Activated CD8-positive, alpha-beta memory T cell treated with anti-CD3 and anti-CD28 coated beads, Interleukin-2, amount 10 ng/mL, durations not matched to agents 7 days and 5 days (primary cell): ENCODE measurements around the gene KCNK17. TPM values are rescaled to one million over a fixed set of nuclear protein-coding genes. Genes with fewer than 3 reads are reported as not detected.
A peak's percentile ranks its signal among the peaks of the same experiment; 100 is the strongest.

Experiments
- ATAC-seq: fragments of 150-1000 bp; cut with Tn5 transposase; one replicate; pipeline ENCODE4 v1.10.0; 2021; ENCODE audit warnings: moderate library complexity
- CTCF ChIA-PET: fragments of 350-600 bp; sonication (Branson Sonifier 250); formaldehyde crosslinking; loops from one replicate; lab custom pipeline; 2021; ENCODE audit warnings: antibody characterized with exemption; lab: Charles Lee
- DNase-seq: peaks from one replicate; pipeline ENCODE4 v3.0.0-alpha.2; 2020
- H3K27ac Mint-ChIP-seq: one replicate; pipeline ENCODE4 v1.8.0; 2021; ENCODE audit warnings: mild to moderate bottlenecking, mixed read lengths
- H3K27me3 Mint-ChIP-seq: one replicate; pipeline ENCODE4 v1.8.0; 2021; ENCODE audit warnings: mixed read lengths
- H3K36me3 Mint-ChIP-seq: one replicate; pipeline ENCODE4 v1.8.0; 2021; ENCODE audit warnings: mild to moderate bottlenecking, mixed read lengths
- H3K4me1 Mint-ChIP-seq: one replicate; pipeline ENCODE4 v1.8.0; 2021; ENCODE audit warnings: mixed read lengths
- H3K4me3 Mint-ChIP-seq: one replicate; pipeline ENCODE4 v1.8.0; 2021; ENCODE audit warnings: mild to moderate bottlenecking, moderate library complexity, mixed read lengths
- H3K9me3 Mint-ChIP-seq: one replicate; pipeline ENCODE4 v1.8.0; 2022; ENCODE audit warnings: low read depth, mixed read lengths
- total RNA-seq, 2 experiments: library from RNA; stranded (reverse); gene quantifications; one replicate each; pipeline ENCODE4 v1.2.3, GENCODE V29; 2021

Gene KCNK17
- total RNA-seq, 2 experiments from 2014 or later = not detected

DNA sequence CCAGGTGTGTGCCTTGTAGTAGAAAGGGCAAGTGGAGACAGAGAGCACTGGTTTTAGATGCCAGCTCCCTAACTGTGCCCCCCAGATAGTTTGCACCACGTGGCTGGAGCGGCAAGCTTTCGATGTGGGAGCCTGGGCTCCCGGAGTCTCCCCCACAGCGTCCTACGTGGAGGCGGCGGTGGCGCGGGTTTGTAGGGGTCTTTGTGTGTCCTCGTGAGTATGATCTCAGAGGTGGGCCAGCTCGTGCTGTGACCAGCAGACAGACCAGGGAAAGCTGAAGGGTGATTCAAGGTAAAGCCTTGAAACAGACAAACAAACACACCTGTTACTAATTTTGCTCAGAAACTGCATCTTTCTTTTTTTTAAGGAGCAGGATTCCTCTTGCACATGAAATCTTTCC, 13.8 kb upstream of the KCNK17 start:
- CTCF ChIA-PET = no interaction called here
- ATAC-seq (no peak), DNase-seq (no peak)
- H3K4me3 Mint-ChIP-seq = no peak overlapping the region
- H3K9me3 Mint-ChIP-seq = no peaks in the 10 kb centered on the region
- H3K27ac Mint-ChIP-seq = no peak overlapping the region
- H3K27me3 Mint-ChIP-seq = peaks cover 49% of the 10 kb centered on the region
- H3K4me1 Mint-ChIP-seq = no peaks in the 10 kb centered on the region
- no peaks in the 10 kb centered on the region for H3K36me3 Mint-ChIP-seq

DNA sequence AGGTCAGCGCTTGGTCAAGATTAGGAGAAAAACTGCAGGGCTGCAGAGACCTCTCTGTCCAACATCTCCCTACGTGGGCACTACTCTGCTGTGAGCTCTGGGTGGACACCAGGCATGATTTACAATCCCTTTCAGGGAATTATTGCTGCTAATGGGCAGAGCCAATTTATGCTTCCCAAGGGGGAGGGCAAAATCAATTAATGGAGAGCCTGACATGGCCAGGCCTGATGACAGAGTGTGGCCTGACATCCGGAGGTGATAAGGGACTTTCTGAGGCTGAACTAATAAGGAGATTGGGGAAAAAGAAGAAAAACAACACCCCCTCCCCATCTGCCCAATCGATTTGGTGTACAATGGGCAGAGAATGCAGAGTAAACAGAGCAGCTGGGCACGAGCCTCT, 13.3 kb upstream of the KCNK17 start:
- no peaks in the 10 kb centered on the region for H3K9me3 Mint-ChIP-seq
- DNase-seq (no peak), ATAC-seq (no peak)
- H3K4me1 Mint-ChIP-seq = no peaks in the 10 kb centered on the region
- H3K27me3 Mint-ChIP-seq = peaks cover 44% of the 10 kb centered on the region
- no peaks in the 10 kb centered on the region for H3K36me3 Mint-ChIP-seq
- no peak overlapping the region for H3K27ac Mint-ChIP-seq
- CTCF ChIA-PET = no interaction called here
- H3K4me3 Mint-ChIP-seq = no peak overlapping the region

DNA sequence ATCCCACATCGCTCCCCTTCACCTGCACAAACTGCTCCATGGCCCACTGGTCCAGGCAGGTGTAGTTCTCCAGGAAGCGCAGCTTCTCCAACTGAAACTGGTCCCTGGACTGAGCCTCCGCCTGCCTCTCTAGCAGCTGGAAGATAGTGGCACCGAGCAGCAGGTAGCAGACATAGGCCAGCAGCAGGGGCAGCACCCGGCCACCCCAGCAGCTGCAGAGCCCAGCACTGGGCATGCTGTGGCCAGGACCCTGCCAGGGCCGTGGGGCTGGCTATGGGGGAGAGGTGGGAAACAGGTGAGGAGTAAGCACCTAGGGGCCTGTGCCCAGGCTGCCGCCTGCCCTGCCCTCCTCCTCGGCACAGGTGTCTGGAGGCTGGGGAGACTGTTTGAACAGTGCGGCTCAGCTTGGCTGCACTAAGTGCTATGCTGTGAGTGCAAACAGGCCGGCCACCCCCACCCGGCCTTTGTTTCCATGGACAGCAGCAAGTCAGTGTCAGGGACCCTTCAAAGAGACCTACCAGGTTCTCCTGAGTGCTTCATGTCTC, 8.2 kb upstream of the KCNK17 start, which contains the start of gene KCNK16:
KCNK16 (minus strand) TSS at position 397 of the 545 bp plus-strand sequence; CDS start at position 235, 162 bp downstream.
- DNase-seq (no peak), ATAC-seq (no peak)
- Mint-ChIP-seq H3K4me3 (no peak within 1 kb of the TSS), H3K9me3 (no peaks in the 10 kb centered on the region), H3K4me1 (no peaks in the 10 kb centered on the region), H3K27me3 (peaks cover 36% of the 10 kb centered on the region), H3K36me3 (no peaks in the 10 kb centered on the region), H3K27ac (no peak within 1 kb of the TSS)
- CTCF ChIA-PET = interaction anchor here (1.0 kb wide), 1 partner anchor 450 kb away, joined by 3 read pairs; no protein-coding TSS in a partner anchor

DNA sequence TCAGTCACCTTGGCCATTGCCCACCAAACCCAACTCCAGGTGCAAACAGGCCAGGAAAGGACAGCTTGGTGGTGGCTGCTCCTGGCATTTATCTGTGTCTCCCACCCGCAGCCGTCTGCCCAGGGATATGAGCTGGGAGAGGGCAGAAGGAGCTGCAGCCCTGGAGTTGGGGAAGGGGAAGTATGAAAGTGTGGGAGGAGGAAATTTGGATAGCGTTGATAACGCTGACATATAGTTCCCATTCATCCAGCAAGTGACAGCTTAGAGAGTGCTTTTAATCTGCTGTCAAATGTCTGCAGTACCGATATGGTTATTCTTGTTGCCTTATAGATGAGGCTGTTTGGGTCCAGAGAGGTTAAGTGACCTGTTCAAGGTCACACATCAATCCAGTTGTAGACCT, 7.5 kb upstream of the KCNK17 start:
- Mint-ChIP-seq H3K27ac (no peak overlapping the region), H3K4me1 (no peaks in the 10 kb centered on the region), H3K4me3 (no peak overlapping the region), H3K9me3 (no peaks in the 10 kb centered on the region), H3K36me3 (no peaks in the 10 kb centered on the region), H3K27me3 (peaks cover 38% of the 10 kb centered on the region)
- CTCF ChIA-PET = interaction anchor here (1.0 kb wide), 1 partner anchor 450 kb away, joined by 3 read pairs; no protein-coding TSS in a partner anchor
- DNase-seq (no peak), ATAC-seq (no peak)

DNA sequence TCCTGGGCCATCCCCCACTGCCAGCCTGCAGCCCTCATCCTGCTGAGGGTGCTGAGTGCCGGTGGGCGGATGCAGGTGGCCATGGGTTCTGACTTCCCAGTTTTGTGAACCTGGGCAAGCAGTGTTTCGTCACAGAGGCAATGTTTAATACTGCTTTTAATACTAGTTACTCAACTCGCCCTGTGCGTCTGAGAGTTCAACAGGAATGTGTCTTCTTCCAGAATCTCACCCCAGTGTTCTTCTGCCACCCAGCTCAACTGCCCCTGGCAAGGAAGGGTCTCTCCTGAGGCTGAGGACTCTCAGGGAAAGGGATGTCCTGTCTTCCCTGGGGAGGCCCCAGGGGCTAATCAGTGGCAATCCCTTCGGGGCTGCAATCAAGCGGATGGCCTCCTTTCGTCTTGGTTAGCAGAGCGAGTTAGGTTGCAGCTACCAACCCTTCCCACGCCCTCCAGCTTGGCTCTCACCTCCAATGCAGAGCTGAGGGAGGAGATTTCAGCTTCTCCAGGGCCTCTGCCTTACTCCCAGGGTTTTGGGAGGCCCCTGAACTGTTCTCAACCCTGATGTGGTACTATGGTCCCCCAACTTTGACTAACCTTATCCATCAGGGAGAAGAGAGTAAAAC, 6.3 kb upstream of the KCNK17 start:
- Mint-ChIP-seq H3K27me3 (peaks cover 46% of the 10 kb centered on the region), H3K4me3 (no peak overlapping the region), H3K27ac (no peak overlapping the region), H3K4me1 (no peaks in the 10 kb centered on the region), H3K36me3 (no peaks in the 10 kb centered on the region), H3K9me3 (no peaks in the 10 kb centered on the region)
- CTCF ChIA-PET = no interaction called here
- ATAC-seq (no peak), DNase-seq (no peak)

DNA sequence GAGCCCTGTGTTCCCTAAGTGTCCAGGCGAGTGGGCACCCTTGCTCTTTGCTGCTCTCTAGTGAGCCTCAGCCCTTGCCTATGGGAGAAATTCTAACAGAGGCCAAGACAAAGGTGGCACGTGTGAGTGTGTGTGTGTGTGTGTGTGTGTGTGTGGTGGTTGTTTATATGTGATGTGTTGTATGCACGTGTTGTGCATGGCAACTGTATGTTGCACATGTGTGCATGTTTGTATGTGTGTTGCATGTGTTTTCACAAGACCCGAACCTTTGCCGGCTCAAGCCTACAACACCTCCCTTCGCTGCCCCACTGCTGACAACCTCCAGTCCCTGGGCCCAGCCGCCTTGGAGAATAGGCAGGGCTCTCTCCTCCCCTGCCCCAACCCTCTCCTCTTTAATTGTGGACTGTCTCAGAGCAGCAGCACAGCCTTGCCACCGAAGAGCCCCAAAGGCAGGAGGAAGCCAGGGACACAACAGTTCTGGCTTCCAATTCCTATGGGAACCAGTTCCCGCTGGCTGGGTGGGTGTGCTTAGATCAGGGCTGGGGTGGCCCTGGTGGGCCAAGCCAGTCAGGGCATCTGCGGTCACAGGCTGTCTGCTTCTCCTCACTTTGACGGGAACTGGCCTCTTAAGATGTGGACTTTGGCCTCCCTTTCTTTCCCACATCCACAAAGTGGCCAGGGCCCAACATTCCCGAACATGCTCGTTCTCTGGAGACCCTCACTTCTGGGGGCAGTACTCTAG, 5.6 kb upstream of the KCNK17 start:
- Mint-ChIP-seq H3K36me3 (no peaks in the 10 kb centered on the region), H3K4me1 (no peaks in the 10 kb centered on the region), H3K9me3 (no peaks in the 10 kb centered on the region), H3K4me3 (no peak overlapping the region), H3K27me3 (peaks cover 48% of the 10 kb centered on the region), H3K27ac (no peak overlapping the region)
- CTCF ChIA-PET = no interaction called here
- ATAC-seq (no peak), DNase-seq (no peak)

DNA sequence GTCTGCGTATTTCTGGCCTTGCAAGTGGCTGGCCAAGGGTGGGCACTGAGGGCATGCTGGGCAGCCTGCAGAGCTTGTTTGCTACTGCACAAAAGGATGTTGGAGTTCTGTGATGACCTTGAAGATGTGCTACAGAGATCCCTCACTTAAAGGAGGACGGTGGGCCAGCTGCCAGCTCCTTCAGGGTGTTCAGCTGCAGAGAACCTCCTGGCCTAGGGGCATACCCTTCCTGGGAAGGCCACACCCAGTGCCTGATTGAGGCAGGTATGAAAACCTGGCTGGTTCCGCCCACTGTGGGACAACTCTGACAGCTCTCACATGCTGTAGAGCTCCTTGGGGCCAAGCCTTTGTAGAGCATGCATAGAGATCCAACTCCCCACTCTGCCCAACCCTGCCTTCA, 3.0 kb upstream of the KCNK17 start:
- Mint-ChIP-seq H3K4me1 (peaks cover 5% of the 10 kb centered on the region), H3K4me3 (no peak overlapping the region), H3K9me3 (no peaks in the 10 kb centered on the region), H3K36me3 (no peaks in the 10 kb centered on the region), H3K27ac (no peak overlapping the region), H3K27me3 (peaks cover 63% of the 10 kb centered on the region)
- CTCF ChIA-PET = interaction anchor here (1.2 kb wide), 1 partner anchor 14 kb away, joined by 3 read pairs; no protein-coding TSS in a partner anchor
- ATAC-seq = no peak
- DNase-seq = no peak

DNA sequence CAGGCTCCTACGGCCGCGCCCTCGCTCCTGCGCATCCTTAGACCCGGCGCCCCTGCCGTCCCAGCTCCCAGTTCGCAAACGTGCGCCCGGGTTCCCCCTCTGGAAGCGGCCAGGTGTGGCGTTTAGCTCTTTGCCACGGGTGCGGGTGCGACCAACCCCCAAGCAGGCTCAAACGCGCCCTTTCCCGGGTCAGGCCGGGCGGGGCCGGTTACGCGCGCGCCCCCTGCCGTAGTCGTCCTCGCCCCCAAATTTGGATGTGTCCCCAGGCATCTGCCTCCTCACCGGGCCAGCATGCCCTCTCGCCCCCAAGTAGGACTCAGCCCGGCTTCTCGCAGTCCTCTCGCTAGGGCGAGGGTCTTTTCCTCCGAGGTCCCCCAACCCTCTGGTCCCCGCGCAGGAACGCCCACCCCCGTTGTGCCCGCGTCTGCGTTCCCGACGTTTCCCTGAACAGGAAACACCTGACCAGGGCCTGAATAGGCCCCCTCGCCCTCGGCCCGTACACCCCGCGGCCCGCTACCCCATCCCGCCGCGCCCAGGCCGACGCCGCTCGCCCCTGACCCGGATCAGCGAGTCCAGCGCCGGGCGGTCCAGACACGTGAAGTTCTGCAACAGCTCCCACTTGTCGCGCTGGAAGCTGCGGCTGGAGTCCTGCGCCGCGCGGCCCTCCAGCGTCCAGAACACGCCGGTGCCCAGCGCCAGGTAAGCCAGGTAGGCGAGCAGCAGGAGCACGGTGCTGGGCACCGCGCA, 520 bp downstream of the KCNK17 start:
- Mint-ChIP-seq H3K27ac (no peak overlapping the region), H3K9me3 (no peaks in the 10 kb centered on the region), H3K4me3 (no peak overlapping the region), H3K27me3 (peaks cover 63% of the 10 kb centered on the region), H3K36me3 (no peaks in the 10 kb centered on the region), H3K4me1 (peaks cover 5% of the 10 kb centered on the region)
- peak; percentile 25 for ATAC-seq
- no peak for DNase-seq
- CTCF ChIA-PET = interaction anchor here (13.4 kb wide), 1 partner anchor 144 kb away, joined by 306 read pairs; no protein-coding TSS in a partner anchor

DNA sequence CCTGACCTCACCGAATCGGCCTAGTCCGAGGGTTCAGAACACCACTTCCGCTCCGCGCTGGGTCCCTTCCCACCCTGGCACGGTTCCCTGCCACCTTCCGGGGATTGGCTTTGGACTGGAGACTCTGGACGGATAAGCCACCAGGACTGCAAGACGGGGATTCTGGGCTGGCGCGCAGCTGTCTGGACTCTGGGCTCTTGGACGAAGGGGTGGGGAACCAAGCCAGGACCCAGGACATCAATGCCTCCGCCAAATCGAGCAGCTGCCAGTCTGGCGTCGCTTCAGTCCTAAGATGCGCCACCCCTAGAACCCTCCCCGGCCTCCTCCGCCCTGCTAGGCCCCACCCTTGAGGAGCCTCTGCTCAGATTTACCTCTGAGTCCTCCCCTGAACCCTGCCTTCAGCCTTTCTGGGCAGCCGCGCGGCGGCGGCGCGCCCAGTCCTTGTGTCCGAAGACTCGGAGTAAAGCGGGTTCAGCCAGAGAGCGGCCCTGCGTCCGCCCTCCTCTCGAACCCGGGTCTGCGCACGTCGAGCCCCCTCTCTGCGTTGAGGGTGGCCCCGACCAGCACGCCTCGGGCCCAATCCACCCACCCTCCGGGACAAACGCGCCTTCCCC, 1.2 kb downstream of the KCNK17 start:
- H3K9me3 Mint-ChIP-seq = no peaks in the 10 kb centered on the region
- DNase-seq (no peak), ATAC-seq (no peak)
- CTCF ChIA-PET = interaction anchor here (13.4 kb wide), 1 partner anchor 144 kb away, joined by 306 read pairs; no protein-coding TSS in a partner anchor
- peaks cover 60% of the 10 kb centered on the region for H3K27me3 Mint-ChIP-seq
- peaks cover 5% of the 10 kb centered on the region for H3K4me1 Mint-ChIP-seq
- H3K4me3 Mint-ChIP-seq = no peak overlapping the region
- H3K36me3 Mint-ChIP-seq = no peaks in the 10 kb centered on the region
- no peak overlapping the region for H3K27ac Mint-ChIP-seq

DNA sequence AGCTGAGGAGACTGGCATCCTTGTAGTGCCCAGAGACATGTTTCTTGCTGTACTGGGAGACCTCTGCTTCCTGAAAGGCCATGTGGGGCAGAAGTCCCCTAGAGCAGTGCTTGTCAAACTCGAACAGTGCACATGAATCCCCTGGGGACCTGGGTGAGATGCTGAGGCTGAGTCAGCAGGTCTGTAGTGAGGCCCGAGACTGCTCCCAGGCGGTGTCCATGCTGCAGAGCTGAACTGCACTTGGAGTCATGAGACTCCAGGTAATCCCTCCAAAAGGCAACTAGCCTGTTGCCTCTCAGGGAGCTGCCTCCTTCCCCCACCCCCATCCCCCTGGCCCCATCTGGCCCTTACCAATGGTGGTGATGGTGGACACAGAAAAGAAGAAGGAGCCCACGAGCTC, 3.7 kb downstream of the KCNK17 start:
- no peak overlapping the region for H3K4me3 Mint-ChIP-seq
- no peak for ATAC-seq

DNA sequence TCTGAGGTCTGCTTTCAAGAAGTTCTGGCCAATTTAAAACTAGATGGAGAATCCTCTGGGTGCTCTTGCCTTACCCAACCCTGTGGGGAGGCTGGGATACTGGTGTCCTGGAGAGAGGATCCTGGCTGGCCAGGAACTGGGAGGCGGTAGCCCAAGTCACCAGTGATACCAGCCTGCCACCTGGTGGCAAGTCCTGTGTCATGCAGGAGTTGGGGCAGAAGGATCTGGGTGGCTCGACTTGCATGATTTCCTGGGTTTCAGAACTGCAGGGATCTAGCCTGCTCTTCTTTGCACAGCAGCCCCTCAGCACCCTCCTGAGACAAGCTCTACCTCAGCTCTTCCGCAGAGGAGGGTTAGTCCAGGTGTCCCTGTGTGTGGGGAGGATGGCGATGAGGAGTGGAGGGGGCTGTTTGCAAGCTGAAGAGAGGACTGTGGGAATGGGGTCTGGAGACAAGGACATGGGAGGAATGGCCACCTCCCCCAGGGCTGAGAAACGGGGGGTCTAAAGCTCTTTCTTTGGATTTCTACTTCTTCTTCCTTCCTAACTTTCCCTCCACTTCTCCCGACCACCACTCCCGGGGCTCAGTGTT, 4.2 kb downstream of the KCNK17 start:
- Mint-ChIP-seq H3K4me1 (peaks cover 5% of the 10 kb centered on the region), H3K27me3 (peaks cover 46% of the 10 kb centered on the region), H3K36me3 (no peaks in the 10 kb centered on the region), H3K4me3 (no peak overlapping the region), H3K9me3 (no peaks in the 10 kb centered on the region), H3K27ac (no peak overlapping the region)
- DNase-seq (peak; percentile 70), ATAC-seq (peak; percentile 72)
- CTCF ChIA-PET = interaction anchor here (0.6 to 13.4 kb wide), 25 partner anchors 9 to 451 kb away, joined by 3 to 306 read pairs (median 4); partner anchors contain the start of gene SAYSD1

More for the DNA sequence above, 3.7 kb downstream of the KCNK17 start:
- Mint-ChIP-seq H3K9me3 (no peaks in the 10 kb centered on the region), H3K27me3 (peaks cover 51% of the 10 kb centered on the region), H3K4me1 (peaks cover 5% of the 10 kb centered on the region), H3K36me3 (no peaks in the 10 kb centered on the region), H3K27ac (no peak overlapping the region)
- CTCF ChIA-PET = interaction anchor here (1.1 to 13.4 kb wide), 15 partner anchors 8 to 452 kb away, joined by 3 to 306 read pairs (median 5); partner anchors contain the start of gene SAYSD1
- DNase-seq = no peak

DNA sequence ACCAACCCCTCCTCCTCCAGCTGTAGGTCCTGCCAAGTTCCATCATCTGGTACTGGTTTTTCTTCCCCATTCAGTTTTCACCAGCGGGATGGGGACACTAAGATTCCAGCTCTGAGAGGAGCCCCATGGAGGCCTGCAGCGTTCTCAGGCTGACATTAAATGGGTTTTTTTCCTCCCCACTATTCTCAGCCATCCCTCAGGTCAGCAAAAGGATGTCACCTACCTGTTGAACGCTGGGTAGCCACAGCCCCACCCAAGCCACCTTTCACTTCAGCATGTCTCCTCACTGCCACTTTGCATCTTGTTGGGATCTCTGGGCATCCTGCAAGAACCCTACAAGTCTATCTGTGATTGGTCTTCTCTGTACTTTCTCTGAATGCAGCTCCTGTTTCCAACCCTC, 6.8 kb downstream of the KCNK17 start:
- Mint-ChIP-seq H3K4me1 (peaks cover 5% of the 10 kb centered on the region), H3K27ac (no peak overlapping the region)
- ATAC-seq = no peak

More for the DNA sequence above, 6.8 kb downstream of the KCNK17 start:
- Mint-ChIP-seq H3K4me3 (no peak overlapping the region), H3K27me3 (peaks cover 22% of the 10 kb centered on the region), H3K36me3 (no peaks in the 10 kb centered on the region), H3K9me3 (no peaks in the 10 kb centered on the region)
- DNase-seq = no peak
- CTCF ChIA-PET = interaction anchor here (0.7 to 13.4 kb wide), 4 partner anchors 8 to 435 kb away, joined by 3 to 306 read pairs (median 4); no protein-coding TSS in a partner anchor
